Activated CD8-positive, alpha-beta memory T cell treated with anti-CD3 and anti-CD28 coated beads for 48 hours (primary cell): Measurements from ENCODE around the gene LRP1B.

ENCODE experiments used
- DNase-seq, 3 experiments: peaks; one replicate each; pipeline ENCODE4 v3.0.0-alpha.2; 2020; ENCODE audit warnings: low read depth in 2 of 3, low spot score in 2 of 3

The LRP1B gene

DNA sequence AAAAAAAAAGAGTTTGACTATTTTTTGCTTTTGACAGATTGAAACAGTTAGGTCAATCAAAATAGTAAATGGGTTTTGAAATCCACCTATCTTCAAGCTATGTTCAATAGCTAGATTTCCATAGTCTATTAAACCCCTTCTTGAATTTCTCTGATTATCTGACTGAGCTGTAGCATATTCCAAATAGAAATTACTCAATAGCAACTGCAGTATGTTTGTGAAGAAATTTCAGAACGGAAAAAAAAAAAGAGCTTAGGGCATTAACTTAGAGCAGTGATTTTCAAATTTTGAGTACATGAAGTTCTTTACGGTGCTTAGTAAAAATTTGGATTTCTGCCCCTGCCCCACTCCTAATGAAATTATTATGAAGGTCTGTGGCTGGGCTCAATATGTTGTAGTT lies 432.3 kb downstream of the LRP1B start:
- no peak for DNase-seq

DNA sequence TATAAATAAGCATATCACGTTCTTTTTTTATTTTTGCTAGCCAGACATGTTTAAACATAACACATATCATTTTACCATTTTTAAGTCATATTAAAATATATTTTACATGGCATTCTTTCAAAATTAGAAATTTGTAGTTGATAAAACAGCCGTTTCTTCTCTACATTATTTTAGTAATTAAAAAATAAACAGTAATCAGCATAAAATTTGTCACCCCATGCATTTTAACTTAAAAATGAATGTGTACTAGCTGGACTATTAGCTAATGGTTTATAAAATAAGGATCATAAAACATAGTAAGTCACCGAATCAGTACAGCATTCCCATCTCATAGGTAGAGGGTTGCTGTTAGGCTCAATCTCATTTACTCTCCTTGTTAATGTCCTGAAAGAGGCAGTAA lies 433.8 kb downstream of the LRP1B start:
- no peak for DNase-seq

GRCh38 chr2:141694180-141694579 lies 436.6 kb downstream of the LRP1B start:
- DNase-seq, result no peak

- DNase-seq, result no peak
Observed at GRCh38 chr2:141692829-141693228, 438.0 kb downstream of the LRP1B start.

DNA sequence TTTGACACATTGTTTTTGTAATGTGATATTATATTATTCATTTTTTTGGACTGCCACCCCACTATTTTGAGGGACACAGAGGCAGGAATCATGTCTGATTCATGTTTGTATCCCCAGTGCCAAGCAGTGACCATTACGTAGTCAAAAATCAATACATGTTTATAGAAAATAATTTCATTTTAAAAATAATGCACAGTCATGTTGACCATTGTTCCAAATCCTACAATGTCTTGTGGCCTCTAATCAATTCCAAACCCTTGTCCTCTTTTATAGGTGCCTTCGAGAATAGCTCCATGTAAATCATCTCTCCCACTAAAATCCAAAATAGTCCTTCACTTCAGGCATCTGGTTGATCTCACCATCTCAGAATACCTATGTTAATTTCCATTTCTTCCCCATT lies 454.7 kb downstream of the LRP1B start:
- no peak for DNase-seq

DNA sequence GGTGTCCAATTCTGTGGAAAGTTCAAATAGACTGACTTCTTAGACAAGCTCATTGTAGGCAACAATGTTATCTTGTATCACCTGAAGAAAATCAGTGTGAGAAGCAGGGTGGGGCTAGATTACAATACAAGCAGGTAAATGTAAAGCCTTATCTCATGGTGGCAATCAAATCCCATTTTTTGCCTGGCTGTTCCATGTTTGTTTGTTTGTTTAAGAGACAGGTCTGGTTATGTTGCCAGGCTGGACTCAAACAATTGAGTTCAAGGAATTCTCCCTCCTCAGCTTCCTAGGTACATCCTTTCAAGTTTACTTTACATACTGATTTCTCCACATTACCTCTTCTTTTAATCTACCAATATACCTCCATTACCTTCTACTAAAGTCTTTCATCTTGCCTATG lies 464.6 kb downstream of the LRP1B start:
- DNase-seq, result no peak

DNA sequence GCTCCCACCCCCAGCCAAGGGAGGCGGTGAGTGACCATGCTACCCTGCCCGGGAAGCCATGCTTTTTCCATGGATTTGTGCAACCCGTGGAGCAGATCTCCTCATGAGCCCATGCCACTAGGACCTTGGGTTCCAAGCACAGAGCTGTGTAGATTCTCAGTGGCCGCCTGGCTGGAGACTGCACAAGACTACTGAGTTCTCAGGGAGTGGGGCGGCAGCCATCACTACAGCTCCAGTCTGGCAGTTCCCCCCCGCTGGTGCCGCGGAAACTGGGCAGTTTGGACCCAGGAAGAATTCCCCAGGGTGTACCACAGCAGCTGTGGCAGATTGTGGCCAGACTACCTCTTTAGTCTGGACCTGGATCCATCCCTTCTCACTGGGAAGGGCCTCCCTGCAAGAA lies 470.6 kb downstream of the LRP1B start:
- no peak for DNase-seq

- no peak for DNase-seq
Observed at GRCh38 chr2:141654311-141654710, 476.5 kb downstream of the LRP1B start.

DNA sequence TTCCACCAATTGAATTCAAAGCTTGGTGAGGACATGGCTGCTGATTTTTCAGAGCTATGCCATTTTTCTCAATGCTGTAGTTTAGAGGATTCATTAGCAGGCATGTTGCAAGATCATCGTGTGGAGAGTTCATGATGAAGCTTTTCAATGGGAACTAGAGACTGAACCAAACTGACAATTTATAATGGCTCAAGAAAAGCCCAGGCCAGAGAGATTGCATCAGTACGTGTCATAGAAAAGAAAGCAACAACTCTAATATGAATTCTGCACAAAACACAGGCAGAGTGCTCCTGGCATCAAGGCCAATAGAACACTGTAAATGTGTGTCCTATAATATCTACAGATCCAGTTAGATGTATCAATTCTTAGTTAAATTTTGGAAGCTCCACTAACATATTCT lies 477.6 kb downstream of the LRP1B start:
- no peak for DNase-seq

DNA sequence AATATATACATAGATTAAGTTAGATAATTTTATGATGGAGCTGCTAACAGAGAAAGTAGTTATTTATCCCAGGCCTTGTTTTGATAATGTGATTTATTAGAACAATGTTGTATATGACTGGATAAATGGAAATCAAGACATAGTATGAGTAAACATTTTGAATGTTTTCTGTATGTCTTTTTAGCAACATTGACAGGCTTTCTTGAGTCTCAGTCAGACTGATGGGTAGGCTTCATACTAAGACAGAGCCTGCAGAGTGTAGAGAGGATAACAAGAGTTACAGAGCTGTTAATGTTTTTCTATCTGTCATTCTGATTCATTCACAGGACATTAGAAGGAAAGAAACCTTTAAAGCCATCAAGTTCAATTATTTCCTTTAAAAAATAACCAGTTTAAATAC lies 478.5 kb downstream of the LRP1B start:
- no peak for DNase-seq

DNA sequence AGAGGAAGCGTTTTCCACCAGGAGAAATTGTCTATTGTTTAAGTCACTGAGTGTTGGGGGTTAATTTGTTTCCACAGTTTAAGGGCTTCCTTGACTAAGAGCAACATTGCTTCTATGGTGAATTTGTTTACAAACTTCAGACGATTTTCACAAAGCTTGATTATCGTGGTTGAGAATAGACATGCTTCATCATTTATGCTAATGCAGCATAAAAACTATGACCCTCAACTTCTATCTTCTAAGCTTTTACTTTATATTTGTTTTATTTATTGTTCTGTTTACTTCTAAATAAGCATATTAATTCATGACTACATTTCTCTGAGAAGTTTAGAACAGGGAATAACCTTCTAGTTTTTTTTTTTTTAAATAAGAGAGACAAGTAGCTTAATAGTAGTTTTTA lies 483.5 kb downstream of the LRP1B start:
- no peak for DNase-seq

DNA sequence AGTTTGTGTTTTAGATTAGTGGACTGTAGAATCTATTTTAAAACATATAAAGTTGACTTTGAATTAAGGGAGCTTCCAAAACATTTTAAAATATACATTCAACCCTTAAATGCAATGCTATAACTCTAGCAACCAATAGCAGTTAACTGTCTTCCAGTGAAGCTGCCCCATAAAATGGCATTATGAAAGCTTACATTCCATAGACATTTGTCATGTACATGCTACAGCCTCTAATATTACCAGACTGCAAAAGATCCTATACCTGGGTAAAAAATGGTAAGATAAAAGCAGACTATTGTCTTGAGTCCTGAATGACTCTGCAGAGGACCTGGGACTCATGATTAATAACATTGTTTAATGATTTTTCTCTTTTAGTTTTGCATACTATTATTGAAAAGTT lies 489.4 kb downstream of the LRP1B start:
- no peak for DNase-seq

GRCh38 chr2:141639809-141640208 lies 491.0 kb downstream of the LRP1B start:
- no peak for DNase-seq

GRCh38 chr2:141633132-141633531 lies 497.7 kb downstream of the LRP1B start:
- no peak for DNase-seq

GRCh38 chr2:141630407-141630930 lies 500.3 kb downstream of the LRP1B start:
- DNase-seq, result no peak

- DNase-seq, result no peak
Observed at GRCh38 chr2:141620372-141620771, 510.4 kb downstream of the LRP1B start.

- no peak for DNase-seq
Observed at GRCh38 chr2:141618457-141618856, 512.4 kb downstream of the LRP1B start.

GRCh38 chr2:141611981-141612380 lies 518.8 kb downstream of the LRP1B start:
- DNase-seq, result no peak

DNA sequence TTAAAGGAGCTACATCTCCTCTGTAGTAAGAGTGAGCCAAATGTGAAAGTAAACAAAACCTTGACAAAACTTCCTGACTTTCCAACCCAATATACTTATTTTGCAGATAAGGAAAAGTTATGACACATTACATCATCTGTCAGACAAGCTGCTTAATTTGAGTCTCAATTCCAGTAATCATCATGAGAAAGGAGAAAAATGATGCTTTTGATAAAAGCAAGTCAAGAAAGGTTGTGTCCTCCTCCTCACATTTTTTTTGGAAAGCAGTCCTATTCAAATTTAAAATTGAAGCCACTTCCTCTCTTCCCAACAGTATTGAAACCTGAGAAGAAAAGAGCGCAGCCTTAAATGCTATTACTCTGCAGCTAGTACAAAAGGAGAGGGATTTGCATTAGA lies 519.6 kb downstream of the LRP1B start:
- DNase-seq, result no peak

DNA sequence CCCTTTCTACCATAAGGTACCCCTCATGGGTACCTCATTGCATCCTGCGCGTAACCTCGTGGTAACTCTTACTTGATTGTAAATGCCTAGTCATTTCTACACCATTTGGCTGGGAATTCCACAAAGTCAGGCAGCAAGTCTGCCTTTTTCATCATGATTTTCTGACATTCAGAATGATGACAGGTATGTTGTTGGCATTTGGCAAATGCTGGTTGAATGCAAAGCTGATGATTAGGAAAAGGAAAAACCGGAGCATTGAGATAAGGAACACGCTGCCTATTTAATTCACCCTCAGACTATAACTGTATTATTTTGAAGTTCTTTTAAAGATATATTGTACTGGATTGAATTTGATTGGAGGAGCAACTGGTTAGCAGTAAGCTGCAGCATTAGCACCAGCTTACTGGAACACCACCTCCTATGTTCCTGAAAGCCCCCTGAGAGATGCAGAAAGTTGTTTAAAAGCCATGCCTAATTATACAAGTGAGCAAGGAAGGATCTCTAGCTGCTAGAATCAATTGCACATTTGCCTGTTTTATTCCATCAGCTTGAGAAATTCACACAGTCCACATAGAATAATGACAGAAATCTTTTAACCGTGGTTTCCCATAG lies 520.1 kb downstream of the LRP1B start:
- DNase-seq, result no peak

- no peak for DNase-seq
Observed at GRCh38 chr2:141605163-141605562, 525.7 kb downstream of the LRP1B start.

- DNase-seq, result no peak
Observed at GRCh38 chr2:141601511-141602152, 529.2 kb downstream of the LRP1B start.

- DNase-seq, result no peak
Observed at GRCh38 chr2:141599721-141600120, 531.1 kb downstream of the LRP1B start.
